ENCODE data around the gene SLC47A1. TPM values are rescaled to one million over a fixed set of nuclear protein-coding genes. Genes with fewer than 3 reads are reported as not detected.

Gene SLC47A1
- total RNA-seq, 1 experiment from 2014 or later, result 0.43 TPM

DNA sequence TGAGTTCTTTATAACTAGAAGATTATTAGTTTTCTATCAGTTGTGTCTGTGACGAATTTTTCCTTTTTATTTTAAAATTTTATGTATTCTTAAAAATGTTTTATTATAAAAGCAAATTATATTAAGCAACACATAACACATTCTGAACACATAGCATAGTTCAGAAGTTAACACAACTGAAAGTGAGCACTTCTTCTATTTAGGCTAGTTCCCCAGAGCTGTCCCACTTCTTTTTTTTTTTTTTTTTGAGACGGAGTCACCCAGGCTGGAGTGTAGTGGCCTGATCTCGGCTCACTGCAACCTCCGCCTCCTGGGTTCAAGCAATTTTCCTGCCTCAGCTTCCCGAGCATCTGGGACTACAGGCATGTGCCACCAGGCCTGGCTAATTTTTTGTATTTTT is 77.2 kb downstream of the SLC47A1 start:
- no peaks in the 10 kb centered on the region for H3K9me3 ChIP-seq
- DNase-seq, result no peak
- Mint-ChIP-seq H3K27me3 (ENCODE audit: insufficient read depth, unreplicated experiment) (no peaks in the 10 kb centered on the region), H3K4me1 (ENCODE audit: low read depth, unreplicated experiment) (peaks cover 7% of the 10 kb centered on the region), H3K9me3 (ENCODE audit: unreplicated experiment) (no peaks in the 10 kb centered on the region), H3K36me3 (ENCODE audit: insufficient read depth, unreplicated experiment) (no peaks in the 10 kb centered on the region), H3K4me3 (ENCODE audit: unreplicated experiment) (no peak overlapping the region), H3K27ac (ENCODE audit: unreplicated experiment) (no peak overlapping the region)
- no peaks in the 10 kb centered on the region for H3K36me3 ChIP-seq (ENCODE audit: control insufficient read depth, insufficient read depth, low read length)
- intact Hi-C loops (cut with micrococcal nuclease; ENCODE audit: unreplicated experiment), result no loop called here
- no peaks in the 10 kb centered on the region for H3K4me1 ChIP-seq
- POLR2A ChIA-PET, result no interaction called here
- no TSS peak for BruUV-seq (replicated peaks)
- no peak overlapping the region for H3K4me3 ChIP-seq (ENCODE audit: low read depth, low read length)
- CTCF ChIA-PET, result no interaction called here
- H3K27me3 ChIP-seq (replicated peaks; ENCODE audit: control insufficient read depth, insufficient read depth, low read length), result no peaks in the 10 kb centered on the region
- TF ChIP-seq, protein P1, sequence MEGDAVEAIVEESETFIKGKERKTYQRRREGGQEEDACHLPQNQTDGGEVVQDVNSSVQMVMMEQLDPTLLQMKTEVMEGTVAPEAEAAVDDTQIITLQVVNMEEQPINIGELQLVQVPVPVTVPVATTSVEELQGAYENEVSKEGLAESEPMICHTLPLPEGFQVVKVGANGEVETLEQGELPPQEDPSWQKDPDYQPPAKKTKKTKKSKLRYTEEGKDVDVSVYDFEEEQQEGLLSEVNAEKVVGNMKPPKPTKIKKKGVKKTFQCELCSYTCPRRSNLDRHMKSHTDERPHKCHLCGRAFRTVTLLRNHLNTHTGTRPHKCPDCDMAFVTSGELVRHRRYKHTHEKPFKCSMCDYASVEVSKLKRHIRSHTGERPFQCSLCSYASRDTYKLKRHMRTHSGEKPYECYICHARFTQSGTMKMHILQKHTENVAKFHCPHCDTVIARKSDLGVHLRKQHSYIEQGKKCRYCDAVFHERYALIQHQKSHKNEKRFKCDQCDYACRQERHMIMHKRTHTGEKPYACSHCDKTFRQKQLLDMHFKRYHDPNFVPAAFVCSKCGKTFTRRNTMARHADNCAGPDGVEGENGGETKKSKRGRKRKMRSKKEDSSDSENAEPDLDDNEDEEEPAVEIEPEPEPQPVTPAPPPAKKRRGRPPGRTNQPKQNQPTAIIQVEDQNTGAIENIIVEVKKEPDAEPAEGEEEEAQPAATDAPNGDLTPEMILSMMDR (IDR thresholded peaks at IDR 0.05; ENCODE audit: insufficient read depth in 1 of 2, low read depth in 1 of 2, low read length in 1 of 2, severe bottlenecking in 1 of 2, unreplicated experiment in 1 of 2), result no peak

DNA sequence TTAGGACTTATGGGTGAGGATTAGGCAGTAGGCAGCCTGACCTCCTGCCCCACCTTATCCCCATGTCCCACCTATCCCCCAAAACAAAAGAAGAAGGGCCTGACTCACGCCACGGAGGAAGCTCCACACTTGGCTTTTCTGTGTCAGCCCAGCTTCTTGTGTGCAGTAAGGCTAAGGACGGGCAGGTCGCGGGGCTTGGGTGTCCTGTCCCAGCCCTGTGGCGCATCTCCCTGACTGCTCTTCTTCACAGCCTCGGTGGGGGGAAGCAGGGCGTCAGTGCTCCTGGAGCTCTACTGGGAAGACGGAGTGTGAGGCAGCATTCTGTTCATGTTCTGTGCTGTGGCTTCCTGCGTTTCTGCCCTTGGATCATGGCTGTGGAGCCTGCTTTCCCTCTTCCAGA is 80.3 kb downstream of the SLC47A1 start:
- no TSS peak for BruUV-seq (replicated peaks)
- H3K9me3 ChIP-seq, result peaks cover 12% of the 10 kb centered on the region
- Mint-ChIP-seq H3K4me3 (ENCODE audit: unreplicated experiment) (no peak overlapping the region), H3K9me3 (ENCODE audit: unreplicated experiment) (peaks cover 27% of the 10 kb centered on the region), H3K27ac (ENCODE audit: unreplicated experiment) (no peak overlapping the region), H3K36me3 (ENCODE audit: insufficient read depth, unreplicated experiment) (no peaks in the 10 kb centered on the region), H3K27me3 (ENCODE audit: insufficient read depth, unreplicated experiment) (no peaks in the 10 kb centered on the region), H3K4me1 (ENCODE audit: low read depth, unreplicated experiment) (peaks cover 7% of the 10 kb centered on the region)
- TF ChIP-seq, protein P1 (IDR thresholded peaks at IDR 0.05; ENCODE audit: insufficient read depth in 1 of 2, low read depth in 1 of 2, low read length in 1 of 2, severe bottlenecking in 1 of 2, unreplicated experiment in 1 of 2), result no peak
- no peak overlapping the region for H3K4me3 ChIP-seq (ENCODE audit: low read depth, low read length)
- H3K4me1 ChIP-seq, result no peaks in the 10 kb centered on the region
- H3K27me3 ChIP-seq (replicated peaks; ENCODE audit: control insufficient read depth, insufficient read depth, low read length), result no peaks in the 10 kb centered on the region
- intact Hi-C loops (cut with micrococcal nuclease; ENCODE audit: unreplicated experiment), result no loop called here
- no peak for DNase-seq
- CTCF ChIA-PET, result interaction anchor here (1.5 to 1.7 kb wide), 2 partner anchors 34 to 152 kb away, joined by 3 to 7 read pairs; partner anchors contain the start of gene ALDH3A2
- no peaks in the 10 kb centered on the region for H3K36me3 ChIP-seq (ENCODE audit: control insufficient read depth, insufficient read depth, low read length)
- POLR2A ChIA-PET, result no interaction called here

GRCh38 chr17:19614900-19615299 is 81.2 kb downstream of the SLC47A1 start:
- Mint-ChIP-seq H3K4me3 (ENCODE audit: unreplicated experiment) (no peak overlapping the region), H3K27ac (ENCODE audit: unreplicated experiment) (no peak overlapping the region), H3K36me3 (ENCODE audit: insufficient read depth, unreplicated experiment) (peaks cover 3% of the 10 kb centered on the region), H3K9me3 (ENCODE audit: unreplicated experiment) (peaks cover 36% of the 10 kb centered on the region), H3K27me3 (ENCODE audit: insufficient read depth, unreplicated experiment) (no peaks in the 10 kb centered on the region), H3K4me1 (ENCODE audit: low read depth, unreplicated experiment) (peaks cover 7% of the 10 kb centered on the region)
- Histone ChIP-seq H3K4me3 (ENCODE audit: low read depth, low read length) (no peak overlapping the region), H3K4me1 (no peaks in the 10 kb centered on the region), H3K27me3 (replicated peaks; ENCODE audit: control insufficient read depth, insufficient read depth, low read length) (no peaks in the 10 kb centered on the region), H3K9me3 (peaks cover 21% of the 10 kb centered on the region), H3K36me3 (ENCODE audit: control insufficient read depth, insufficient read depth, low read length) (no peaks in the 10 kb centered on the region)
- TF ChIP-seq, protein P1 (IDR thresholded peaks at IDR 0.05; ENCODE audit: insufficient read depth in 1 of 2, low read depth in 1 of 2, low read length in 1 of 2, severe bottlenecking in 1 of 2, unreplicated experiment in 1 of 2), result peak; percentile 8 to 13
- DNase-seq, result peak in 1 of 2 experiments; percentile 10
- CTCF ChIA-PET, result interaction anchor here (0.7 to 1.7 kb wide), 4 partner anchors 34 to 151 kb away, joined by 3 to 7 read pairs (median 6); partner anchors contain the start of gene ALDH3A2
- BruUV-seq (replicated peaks), result no TSS peak
- intact Hi-C loops (cut with micrococcal nuclease; ENCODE audit: unreplicated experiment), result no loop called here
- POLR2A ChIA-PET, result no interaction called here
